Heart left ventricle (tissue), 16 donors: Measurements from ENCODE around the gene CFAP47. TPM values are rescaled to one million over a fixed set of nuclear protein-coding genes. Genes with fewer than 3 reads are reported as not detected.

ENCODE experiments used
- ATAC-seq, 4 donors: fragments of 200-7000 bp; cut with Tn5 transposase; one replicate each; pipeline ENCODE4 v1.9.1; 2020 to 2022; ENCODE audit warnings: moderate library complexity in 4 of 4, mild to moderate bottlenecking in 3 of 4, moderate number of reproducible peaks in 1 of 4
- DNase-seq, 5 donors: peaks; one replicate each; pipeline ENCODE4 v3.0.0-alpha.2; 2020
- H3K27ac ChIP-seq, 12 donors: fragments of 200-600 bp; sonication (generic) in 4 of 12; one replicate each; pipeline versions ENCODE4 v1.5.0 to v1.8.0; 2016 to 2022; ENCODE audit warnings: mild to moderate bottlenecking in 2 of 12
- H3K27me3 ChIP-seq, 9 donors: fragments of 200-600 bp; sonication (generic) in 2 of 9; one replicate each; pipeline versions ENCODE4 v1.5.1 to v1.8.0; 2016 to 2022; ENCODE audit warnings: mild to moderate bottlenecking in 3 of 9
- H3K36me3 ChIP-seq, 9 donors: fragments of 200-600 bp; sonication (generic) in 2 of 9; one replicate each; pipeline versions ENCODE4 v1.5.0 to v1.8.0; 2018 to 2022; ENCODE audit warnings: mild to moderate bottlenecking in 2 of 9
- H3K4me1 ChIP-seq, 12 donors: fragments of 200-600 bp; sonication (generic) in 4 of 12; one replicate each; pipeline versions ENCODE4 v1.5.0 to v1.8.0; 2016 to 2022; ENCODE audit warnings: mild to moderate bottlenecking in 3 of 12
- H3K4me3 ChIP-seq, 12 donors: fragments of 200-600 bp; sonication (generic) in 4 of 12; one replicate each; pipeline versions ENCODE4 v1.5.0 to v1.8.0; 2017 to 2022; ENCODE audit warnings: mild to moderate bottlenecking in 9 of 12, moderate library complexity in 4 of 12
- H3K9me3 ChIP-seq, 12 donors: fragments of 200-600 bp; sonication (generic) in 4 of 12; one replicate each; pipeline versions ENCODE4 v1.5.0 to v1.8.0; 2016 to 2022; ENCODE audit warnings: mild to moderate bottlenecking in 1 of 12
- POLR2A ChIP-seq, 2 donors: fragments of 450-650 bp; IDR thresholded peaks; one replicate each; pipeline ENCODE4 v1.6.1; 2017; ENCODE audit warnings: antibody characterized with exemption in 2 of 2, mild to moderate bottlenecking in 2 of 2, moderate library complexity in 2 of 2
- WGBS, 4 donors: extraction: QIAGEN DNeasy Blood & Tissue Kit in 2 of 4; methylation state at CpG; one replicate each; pipeline versions ENCODE4 v1.1.5 to v1.1.7; 2013 to 2018; 5-methylcytosine and 5-hydroxymethylcytosine counted together
- intact Hi-C, 10 donors: fragments of 100-400 bp; cut with DNase I; formaldehyde crosslinking; loops; one replicate each; pipeline versions ENCODE4 v1.11.1 to v1.14.2; 2022
- polyA plus RNA-seq, 2 donors: library from polyadenylated mRNA; stranded (reverse); fragments of 200-250 nt; gene quantifications; one replicate each; pipeline ENCODE4 v1.2.3, GENCODE V29; 2013
- total RNA-seq, 9 donors: library from RNA; depleted of rRNA in 2 of 9; stranded (reverse); fragments of >200 nt in 2 of 9; fragmentation: NEBNext Ultra II Directional in 3 of 9; extraction: Animal tissue kit (Norgen Biotek cat#: 25700) in 3 of 9; gene quantifications; one replicate each; pipeline versions ENCODE4 v1.1.0 to v1.2.4, GENCODE V29; 2016 to 2023
- TF ChIP-seq, protein P1 (sequence below), 12 donors: fragments of 200-600 bp; sonication (generic) in 4 of 12; IDR thresholded peaks; one replicate each; pipeline versions ENCODE4 v1.5.0 to v1.8.0; 2018 to 2022; ENCODE audit warnings: antibody characterized with exemption in 12 of 12, mild to moderate bottlenecking in 5 of 12
- donor health status: ischemic (EF 13 %, LVEDD 7.1; RV severe dilation, severe dysfunction).
- donor health status: healthy with polysubstance abuse.
- donor health status: DM: no; HTN: yes; CAD: no.
- donor health status: DM: no; HTN: no; CAD: no.
- donor health status: ischemic (EF 25% LVEDD 6.9; RV normal size, moderate dysfunction).
- donor health status: ischemic (EF 25% LVEDD 5.7; RV mildly dilated, moderate dysfunction).
- donor health status: healthy.
- donor health status: DM: yes; HTN: yes; CAD: no.
- donor health status: ischemic (EF 35%, LVEDD 5.7; RV mildly dilated, moderate dysfunction).
- donor health status: nonischemic (EF 11% LVEDD 7.7; RV severe dilation, severe dysfunction).
- donor health status: DM: yes; HTN: yes; CAD: no.
- donor health status: PGD.
- donor health status: ischemic (EF 29% LVEDD 5.4; RV normal size, mild dysfunction).
- donor health status: nonischemic (EF 23%, LVEDD 6.1; RV moderate dilation, normal function).

The CFAP47 gene
- total and polyA plus RNA-seq, 11 donors = not detected

GRCh38 chrX:36357855-36358254 lies 438.3 kb downstream of the CFAP47 start:
- no peak overlapping the region for H3K27ac ChIP-seq
- H3K4me3 ChIP-seq = no peak overlapping the region
- DNase-seq (no peak), ATAC-seq (no peak)
- peaks cover 0 to 19% (median 2%) of the 10 kb centered on the region in 12 donors for H3K9me3 ChIP-seq
- H3K36me3 ChIP-seq = no peaks in the 10 kb centered on the region
- WGBS, 4 donors = 47 to 64% (median 55%) methylated on average over 1 of the region's 1 CpG
- intact Hi-C loops = no loop called here
- TF ChIP-seq, protein P1, sequence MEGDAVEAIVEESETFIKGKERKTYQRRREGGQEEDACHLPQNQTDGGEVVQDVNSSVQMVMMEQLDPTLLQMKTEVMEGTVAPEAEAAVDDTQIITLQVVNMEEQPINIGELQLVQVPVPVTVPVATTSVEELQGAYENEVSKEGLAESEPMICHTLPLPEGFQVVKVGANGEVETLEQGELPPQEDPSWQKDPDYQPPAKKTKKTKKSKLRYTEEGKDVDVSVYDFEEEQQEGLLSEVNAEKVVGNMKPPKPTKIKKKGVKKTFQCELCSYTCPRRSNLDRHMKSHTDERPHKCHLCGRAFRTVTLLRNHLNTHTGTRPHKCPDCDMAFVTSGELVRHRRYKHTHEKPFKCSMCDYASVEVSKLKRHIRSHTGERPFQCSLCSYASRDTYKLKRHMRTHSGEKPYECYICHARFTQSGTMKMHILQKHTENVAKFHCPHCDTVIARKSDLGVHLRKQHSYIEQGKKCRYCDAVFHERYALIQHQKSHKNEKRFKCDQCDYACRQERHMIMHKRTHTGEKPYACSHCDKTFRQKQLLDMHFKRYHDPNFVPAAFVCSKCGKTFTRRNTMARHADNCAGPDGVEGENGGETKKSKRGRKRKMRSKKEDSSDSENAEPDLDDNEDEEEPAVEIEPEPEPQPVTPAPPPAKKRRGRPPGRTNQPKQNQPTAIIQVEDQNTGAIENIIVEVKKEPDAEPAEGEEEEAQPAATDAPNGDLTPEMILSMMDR (IDR thresholded peaks at IDR 0.05) = no peak
- no peak for TF ChIP-seq POLR2A (IDR thresholded peaks at IDR 0.05)
- H3K27me3 ChIP-seq = no peaks in the 10 kb centered on the region
- H3K4me1 ChIP-seq = no peaks in the 10 kb centered on the region

GRCh38 chrX:36364262-36364661 lies 444.7 kb downstream of the CFAP47 start:
- intact Hi-C loops = no loop called here
- H3K4me3 ChIP-seq = no peak overlapping the region
- ATAC-seq (no peak), DNase-seq (no peak)
- no peaks in the 10 kb centered on the region for H3K27me3 ChIP-seq
- H3K27ac ChIP-seq = no peak overlapping the region
- no peak for TF ChIP-seq POLR2A (IDR thresholded peaks at IDR 0.05)
- TF ChIP-seq, protein P1 (IDR thresholded peaks at IDR 0.05) = no peak
- no peaks in the 10 kb centered on the region for H3K36me3 ChIP-seq
- peaks cover 0 to 15% (median 1%) of the 10 kb centered on the region in 12 donors for H3K9me3 ChIP-seq
- no peaks in the 10 kb centered on the region for H3K4me1 ChIP-seq
- WGBS, 4 donors = 49 to 58% (median 56%) methylated on average over 1 of the region's 1 CpG

- Histone ChIP-seq H3K9me3 (no peaks in the 10 kb centered on the region), H3K36me3 (no peaks in the 10 kb centered on the region), H3K27ac (no peak overlapping the region), H3K4me3 (no peak overlapping the region), H3K27me3 (peaks cover 0 to 3% (median 0%) of the 10 kb centered on the region in 9 donors), H3K4me1 (no peaks in the 10 kb centered on the region)
- ATAC-seq (no peak), DNase-seq (no peak)
- WGBS, 4 donors = 69 to 91% (median 82%) methylated on average over 4 of the region's 4 CpGs
- intact Hi-C loops = no loop called here
- TF ChIP-seq POLR2A (IDR thresholded peaks at IDR 0.05) = no peak
- TF ChIP-seq, protein P1 (IDR thresholded peaks at IDR 0.05) = no peak
These were observed 464.0 kb downstream of the CFAP47 start for GRCh38 chrX:36383495-36383894.

GRCh38 chrX:36388901-36389300 lies 469.4 kb downstream of the CFAP47 start:
- Histone ChIP-seq H3K36me3 (no peaks in the 10 kb centered on the region), H3K4me1 (no peaks in the 10 kb centered on the region), H3K4me3 (no peak overlapping the region), H3K27ac (no peak overlapping the region), H3K9me3 (no peaks in the 10 kb centered on the region), H3K27me3 (no peaks in the 10 kb centered on the region)
- intact Hi-C loops = no loop called here
- TF ChIP-seq, protein P1 (IDR thresholded peaks at IDR 0.05) = no peak
- TF ChIP-seq POLR2A (IDR thresholded peaks at IDR 0.05) = no peak
- no peak for DNase-seq
- no peak for ATAC-seq
- WGBS, 4 donors = 52 to 76% (median 67%) methylated on average over 4 of the region's 4 CpGs
